ENCODE results near the gene PRR9. TPM values are rescaled to one million over a fixed set of nuclear protein-coding genes. Genes with fewer than 3 reads are reported as not detected.

PRR9 gene
- total RNA-seq: not detected in 2 replicates

- TF ChIP-seq, protein P1, sequence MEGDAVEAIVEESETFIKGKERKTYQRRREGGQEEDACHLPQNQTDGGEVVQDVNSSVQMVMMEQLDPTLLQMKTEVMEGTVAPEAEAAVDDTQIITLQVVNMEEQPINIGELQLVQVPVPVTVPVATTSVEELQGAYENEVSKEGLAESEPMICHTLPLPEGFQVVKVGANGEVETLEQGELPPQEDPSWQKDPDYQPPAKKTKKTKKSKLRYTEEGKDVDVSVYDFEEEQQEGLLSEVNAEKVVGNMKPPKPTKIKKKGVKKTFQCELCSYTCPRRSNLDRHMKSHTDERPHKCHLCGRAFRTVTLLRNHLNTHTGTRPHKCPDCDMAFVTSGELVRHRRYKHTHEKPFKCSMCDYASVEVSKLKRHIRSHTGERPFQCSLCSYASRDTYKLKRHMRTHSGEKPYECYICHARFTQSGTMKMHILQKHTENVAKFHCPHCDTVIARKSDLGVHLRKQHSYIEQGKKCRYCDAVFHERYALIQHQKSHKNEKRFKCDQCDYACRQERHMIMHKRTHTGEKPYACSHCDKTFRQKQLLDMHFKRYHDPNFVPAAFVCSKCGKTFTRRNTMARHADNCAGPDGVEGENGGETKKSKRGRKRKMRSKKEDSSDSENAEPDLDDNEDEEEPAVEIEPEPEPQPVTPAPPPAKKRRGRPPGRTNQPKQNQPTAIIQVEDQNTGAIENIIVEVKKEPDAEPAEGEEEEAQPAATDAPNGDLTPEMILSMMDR (IDR thresholded peaks at IDR 0.05; ENCODE audit: extremely low read depth, low read depth, low read length): no peak
- H3K27ac ChIP-seq (ENCODE audit: low read depth, low read length): no peak within 1 kb of the TSS
- DNase-seq (ENCODE audit: insufficient read length, low spot score, missing footprints): no peak
- no peaks in the 10 kb centered on the region for H3K27me3 ChIP-seq (ENCODE audit: insufficient read depth, low read length)
- no peak within 1 kb of the TSS for H3K4me3 ChIP-seq (ENCODE audit: insufficient read depth, low read length)
- H2AFZ ChIP-seq (ENCODE audit: low read length): no peak within 1 kb of the TSS
- H3K36me3 ChIP-seq (ENCODE audit: insufficient read depth, low read length): no peaks in the 10 kb centered on the region
- H3K9me3 ChIP-seq (ENCODE audit: low read depth, low read length): no peaks in the 10 kb centered on the region
- no peaks in the 10 kb centered on the region for H3K4me1 ChIP-seq (ENCODE audit: insufficient read depth, low read length)
- no peaks in the 10 kb centered on the region for H4K20me1 ChIP-seq (ENCODE audit: insufficient read depth, low read length)
- H3K79me2 ChIP-seq (ENCODE audit: insufficient read depth, low read length): no peaks in the 10 kb centered on the region
- H3K4me2 ChIP-seq (ENCODE audit: insufficient read depth, low read length): no peak within 1 kb of the TSS
Observed at GRCh38 chr1:153217212-153217611, at the start of gene PRR9. PRR9 (plus strand) TSS chr1:153217584; CDS start chr1:153218145, 561 bp downstream.

DNA sequence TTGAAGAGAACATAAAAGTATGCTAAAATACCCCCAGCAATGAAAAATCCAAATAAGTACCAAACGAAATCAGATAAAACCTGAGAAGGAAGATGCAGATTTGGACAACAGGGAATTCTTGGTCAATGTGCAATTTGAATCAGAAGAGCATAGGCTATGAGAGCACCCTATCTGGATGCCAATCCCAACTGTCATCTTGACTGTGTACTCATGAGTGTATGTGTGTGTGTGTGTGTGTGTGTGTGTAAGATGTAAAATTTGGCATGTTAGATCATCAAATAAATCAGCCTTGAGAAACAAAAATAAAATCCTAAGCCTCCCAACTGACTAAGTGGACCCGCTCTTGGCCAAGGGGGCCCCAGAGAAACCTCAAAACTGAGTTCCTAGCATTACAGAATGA lies 48.7 kb upstream of the PRR9 start:
- no peaks in the 10 kb centered on the region for H3K4me1 ChIP-seq (ENCODE audit: insufficient read depth, low read length)
- H4K20me1 ChIP-seq (ENCODE audit: insufficient read depth, low read length): no peaks in the 10 kb centered on the region
- TF ChIP-seq, protein P1 (IDR thresholded peaks at IDR 0.05; ENCODE audit: extremely low read depth, low read depth, low read length): no peak
- H3K36me3 ChIP-seq (ENCODE audit: insufficient read depth, low read length): no peaks in the 10 kb centered on the region
- no peak overlapping the region for H2AFZ ChIP-seq (ENCODE audit: low read length)
- H3K27ac ChIP-seq (ENCODE audit: low read depth, low read length): no peak overlapping the region
- no peak overlapping the region for H3K4me3 ChIP-seq (ENCODE audit: insufficient read depth, low read length)
- no peaks in the 10 kb centered on the region for H3K27me3 ChIP-seq (ENCODE audit: insufficient read depth, low read length)
- DNase-seq (ENCODE audit: insufficient read length, low spot score, missing footprints): no peak
- H3K4me2 ChIP-seq (ENCODE audit: insufficient read depth, low read length): no peak overlapping the region
- no peaks in the 10 kb centered on the region for H3K79me2 ChIP-seq (ENCODE audit: insufficient read depth, low read length)
- H3K9me3 ChIP-seq (ENCODE audit: low read depth, low read length): no peaks in the 10 kb centered on the region

DNA sequence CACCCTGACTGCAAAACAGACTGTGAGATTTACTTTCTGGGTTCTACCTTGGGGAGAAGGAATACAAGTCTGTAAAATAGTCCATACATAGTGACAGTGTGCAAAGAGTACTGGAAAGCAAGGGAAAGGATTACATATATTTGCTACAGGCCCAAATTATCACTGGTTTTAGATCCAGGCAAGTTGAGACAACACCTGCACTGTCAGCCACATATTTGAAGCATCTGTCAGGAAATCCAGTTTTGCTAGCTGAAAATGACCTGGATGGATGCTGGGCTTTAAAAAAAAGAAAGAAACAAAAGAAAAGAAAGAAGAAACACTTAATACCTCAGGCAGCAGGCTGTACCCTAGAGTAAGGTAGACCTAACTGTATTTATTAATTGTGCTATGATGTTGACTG lies 42.8 kb upstream of the PRR9 start:
- H3K79me2 ChIP-seq (ENCODE audit: insufficient read depth, low read length): no peaks in the 10 kb centered on the region
- no peaks in the 10 kb centered on the region for H4K20me1 ChIP-seq (ENCODE audit: insufficient read depth, low read length)
- no peak for DNase-seq (ENCODE audit: insufficient read length, low spot score, missing footprints)
- H2AFZ ChIP-seq (ENCODE audit: low read length): no peak overlapping the region
- no peak overlapping the region for H3K4me2 ChIP-seq (ENCODE audit: insufficient read depth, low read length)
- H3K36me3 ChIP-seq (ENCODE audit: insufficient read depth, low read length): no peaks in the 10 kb centered on the region
- H3K4me1 ChIP-seq (ENCODE audit: insufficient read depth, low read length): no peaks in the 10 kb centered on the region
- no peaks in the 10 kb centered on the region for H3K27me3 ChIP-seq (ENCODE audit: insufficient read depth, low read length)
- no peaks in the 10 kb centered on the region for H3K9me3 ChIP-seq (ENCODE audit: low read depth, low read length)
- no peak overlapping the region for H3K4me3 ChIP-seq (ENCODE audit: insufficient read depth, low read length)
- H3K27ac ChIP-seq (ENCODE audit: low read depth, low read length): no peak overlapping the region
- TF ChIP-seq, protein P1 (IDR thresholded peaks at IDR 0.05; ENCODE audit: extremely low read depth, low read depth, low read length): no peak

DNA sequence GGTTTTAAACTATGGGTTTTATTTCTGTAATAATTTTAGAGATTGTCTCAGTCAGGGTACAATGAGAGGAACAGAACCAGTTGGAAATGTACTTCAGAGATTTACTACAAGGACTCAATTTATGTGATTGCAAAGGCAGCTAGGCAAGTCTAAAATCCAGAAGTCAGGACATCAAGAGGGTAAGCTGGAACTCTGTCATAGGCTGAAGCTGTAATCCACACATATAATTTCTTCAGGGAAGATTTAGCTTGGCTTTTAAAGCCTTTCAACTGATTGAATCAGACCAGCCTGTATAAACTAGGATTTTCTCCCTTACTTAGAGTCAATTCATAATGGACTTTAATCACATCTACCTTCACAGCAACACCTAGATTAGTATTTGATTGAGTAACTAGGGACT lies 38.5 kb upstream of the PRR9 start:
- no peaks in the 10 kb centered on the region for H4K20me1 ChIP-seq (ENCODE audit: insufficient read depth, low read length)
- TF ChIP-seq, protein P1 (IDR thresholded peaks at IDR 0.05; ENCODE audit: extremely low read depth, low read depth, low read length): no peak

More for the DNA sequence above, 38.5 kb upstream of the PRR9 start:
- no peak overlapping the region for H3K4me3 ChIP-seq (ENCODE audit: insufficient read depth, low read length)
- no peak for DNase-seq (ENCODE audit: insufficient read length, low spot score, missing footprints)
- H3K36me3 ChIP-seq (ENCODE audit: insufficient read depth, low read length): no peaks in the 10 kb centered on the region
- no peaks in the 10 kb centered on the region for H3K27me3 ChIP-seq (ENCODE audit: insufficient read depth, low read length)
- no peaks in the 10 kb centered on the region for H3K9me3 ChIP-seq (ENCODE audit: low read depth, low read length)
- no peaks in the 10 kb centered on the region for H3K4me1 ChIP-seq (ENCODE audit: insufficient read depth, low read length)
- H2AFZ ChIP-seq (ENCODE audit: low read length): no peak overlapping the region
- no peak overlapping the region for H3K4me2 ChIP-seq (ENCODE audit: insufficient read depth, low read length)
- H3K79me2 ChIP-seq (ENCODE audit: insufficient read depth, low read length): no peaks in the 10 kb centered on the region
- no peak overlapping the region for H3K27ac ChIP-seq (ENCODE audit: low read depth, low read length)
